ENCODE data around the gene CELF4.
"Not testable (repeated sequence)": the region's sequence is repeated elsewhere in the genome, so short reads cannot be mapped to it uniquely, and the experiment has no call there.

Gene CELF4

DNA sequence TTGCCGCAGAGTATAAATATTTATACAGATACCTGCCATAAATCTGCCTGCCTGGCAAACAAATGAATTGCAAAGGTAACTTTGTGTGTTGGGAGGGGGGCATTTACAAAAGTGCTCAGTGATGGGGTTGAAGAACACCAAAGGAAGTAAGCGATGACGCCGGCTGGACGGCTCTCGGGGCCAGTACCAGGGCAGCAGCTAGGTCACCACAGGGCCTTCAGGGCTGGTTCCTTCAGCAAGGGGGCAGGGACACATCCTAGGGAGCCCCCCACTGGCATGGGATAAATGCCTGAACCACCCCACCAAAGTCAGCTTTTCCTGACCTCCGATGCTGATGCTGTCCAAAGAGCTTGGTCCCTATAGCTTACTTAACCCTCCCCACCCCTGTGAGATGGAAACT, 190.4 kb downstream of the CELF4 start:
- no peak for DNase-seq

DNA sequence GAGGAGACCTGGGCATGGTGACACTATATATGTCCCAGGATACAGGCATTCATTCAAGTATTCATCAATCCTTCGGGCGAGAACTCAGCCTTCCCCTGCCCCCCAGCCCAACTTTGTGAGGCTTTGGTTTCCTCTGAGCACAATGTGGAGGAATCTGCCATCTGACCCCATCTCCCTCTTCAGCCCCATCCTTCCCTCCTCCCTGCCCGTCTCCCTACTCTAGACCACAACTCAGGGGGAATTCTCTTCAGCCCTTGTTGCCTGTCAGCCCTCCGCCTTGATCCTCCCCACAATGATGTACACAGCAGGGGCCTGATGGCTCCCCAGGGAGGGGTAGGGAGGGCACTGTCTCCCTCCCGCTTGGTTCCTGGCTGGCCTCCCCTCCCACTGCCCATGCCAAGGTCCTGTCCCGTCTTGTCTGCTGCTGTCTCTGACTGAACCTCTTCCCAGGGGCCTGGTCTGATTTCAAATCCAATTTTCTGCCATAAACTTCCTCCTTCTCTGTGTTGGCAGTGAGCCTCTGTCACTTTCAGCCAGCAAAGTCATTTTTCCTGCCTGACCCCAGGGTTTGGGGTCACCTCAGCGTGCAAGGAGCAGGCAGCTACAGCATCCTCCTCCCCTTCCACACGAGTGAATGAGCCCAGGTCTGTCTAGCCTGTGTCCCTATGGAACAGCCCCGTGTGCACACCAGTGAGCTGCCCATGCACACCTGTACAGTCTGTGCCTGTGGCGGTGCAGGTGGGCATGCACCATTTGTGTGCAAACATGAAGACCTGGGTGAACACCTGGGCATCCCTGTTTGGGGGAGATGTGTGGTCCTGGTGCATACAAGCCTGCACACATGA, 197.3 kb downstream of the CELF4 start:
- no peak for DNase-seq

DNA sequence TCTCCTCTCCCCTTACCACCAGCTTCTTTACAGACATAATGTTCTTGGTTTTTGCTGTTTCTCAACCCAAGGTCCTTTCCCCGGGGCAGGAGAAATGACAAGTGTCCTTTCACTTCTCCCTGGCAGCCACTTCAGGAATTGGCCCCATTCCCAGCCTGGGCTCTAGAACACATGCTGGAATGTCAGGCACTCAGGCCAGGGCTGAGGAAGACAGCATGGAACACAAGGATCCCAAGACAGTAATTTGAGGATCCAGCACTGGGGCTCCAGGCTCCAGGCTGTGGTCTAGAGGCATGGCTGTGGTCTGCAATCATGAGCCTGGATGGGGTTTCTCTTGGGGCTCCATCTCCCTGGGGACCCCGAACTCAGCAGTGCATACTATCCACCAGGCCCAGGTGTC, 201.4 kb downstream of the CELF4 start:
- peak in 14 of 56 donors; percentile 6 to 35 (median 14) for DNase-seq

DNA sequence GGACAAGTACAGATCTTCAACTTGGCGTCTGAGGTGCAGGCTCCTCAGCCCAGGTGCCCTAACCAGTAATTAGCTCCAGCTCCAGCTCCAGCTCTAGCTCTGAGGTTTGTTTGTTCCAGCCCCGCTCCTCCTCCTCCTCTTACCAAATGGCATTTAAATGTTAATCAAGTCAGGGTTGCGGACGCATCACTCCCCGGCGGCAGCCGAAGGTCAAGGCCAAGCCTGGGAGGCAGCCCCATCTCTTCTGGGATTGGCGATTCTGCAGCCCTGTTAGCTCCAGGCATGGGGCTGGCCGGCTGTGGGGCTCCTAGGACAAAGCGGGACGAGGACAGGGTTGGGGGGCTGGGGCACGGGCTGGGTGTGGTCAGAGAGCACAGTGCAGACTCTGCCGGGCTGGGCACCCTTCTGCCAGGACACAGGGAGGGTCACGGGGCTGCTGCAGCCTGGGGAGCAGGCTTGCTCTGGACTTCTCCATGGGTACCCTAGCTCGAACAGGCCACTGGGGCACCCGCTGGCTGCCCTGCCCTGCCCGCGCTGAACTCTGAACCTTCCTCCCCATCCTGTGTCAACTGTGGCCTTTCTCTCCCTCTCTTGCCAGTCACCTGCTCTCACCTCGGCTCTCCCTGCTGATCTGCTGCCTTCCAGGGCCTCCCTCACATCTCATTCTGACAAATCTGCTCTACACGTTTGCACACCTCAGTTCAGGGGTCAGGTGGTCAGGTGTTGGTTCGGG, 203.3 kb downstream of the CELF4 start:
- no peak for DNase-seq

DNA sequence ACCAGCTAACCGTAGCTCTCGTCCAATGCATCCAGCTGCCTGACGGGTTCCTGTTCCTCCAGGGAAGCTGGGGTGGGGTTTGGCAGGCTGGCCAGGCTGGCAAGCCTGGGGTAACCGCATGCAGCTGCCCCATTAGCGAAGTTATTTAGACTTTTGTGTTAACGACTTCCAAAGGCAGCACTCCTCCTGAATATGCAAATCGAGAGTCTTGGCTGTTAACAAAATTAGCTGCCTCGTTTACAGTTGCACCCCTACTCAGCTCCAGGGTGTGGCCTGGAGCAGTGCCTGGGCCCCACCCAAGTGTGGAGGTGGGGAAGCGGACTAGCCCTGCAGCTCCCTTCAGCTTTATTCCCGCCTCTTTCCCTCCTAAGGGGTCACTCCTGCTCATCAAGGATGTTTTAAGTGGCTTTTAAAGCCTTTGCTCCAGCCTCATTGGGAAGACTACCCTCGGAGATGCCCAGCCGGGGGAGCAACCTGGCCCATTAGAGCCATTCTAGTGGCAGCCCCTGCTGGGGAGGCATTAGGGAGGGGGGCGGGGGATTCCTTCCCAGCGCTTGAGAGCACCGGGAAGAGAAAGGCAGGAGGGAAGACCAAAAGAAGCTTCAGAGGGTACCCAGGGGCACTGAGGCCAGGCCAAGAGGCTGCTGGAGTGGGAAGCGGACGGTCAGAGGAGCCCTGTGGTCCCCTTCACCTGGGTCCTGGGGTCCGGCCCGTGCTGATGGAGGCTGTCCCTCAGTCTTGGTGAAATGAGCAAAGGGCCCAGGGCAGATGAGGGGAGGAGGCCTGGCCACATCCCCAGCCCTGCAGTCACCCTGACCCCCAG, 204.1 kb downstream of the CELF4 start:
- peak in 1 of 56 donors; percentile 20 for DNase-seq

DNA sequence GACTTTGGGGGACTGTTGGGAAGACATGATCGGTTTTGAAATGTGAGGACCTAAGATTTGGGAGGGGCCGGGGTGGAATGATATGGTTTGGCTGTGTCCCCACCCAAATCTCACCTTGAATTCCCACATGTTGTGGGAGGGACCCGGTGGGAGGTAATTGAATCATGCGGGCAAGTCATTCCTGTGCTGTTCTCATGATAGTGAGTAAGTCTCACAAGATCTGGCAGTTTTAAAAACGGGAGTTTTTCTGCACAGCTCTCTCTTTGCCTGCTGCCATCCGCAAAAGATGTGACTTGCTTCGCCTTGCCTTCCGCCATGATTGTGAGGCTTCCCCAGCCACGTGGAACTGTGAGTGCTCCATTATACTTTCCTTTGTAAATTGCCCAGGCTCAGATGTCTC, 207.5 kb downstream of the CELF4 start:
- not testable (repeated sequence) for DNase-seq

DNA sequence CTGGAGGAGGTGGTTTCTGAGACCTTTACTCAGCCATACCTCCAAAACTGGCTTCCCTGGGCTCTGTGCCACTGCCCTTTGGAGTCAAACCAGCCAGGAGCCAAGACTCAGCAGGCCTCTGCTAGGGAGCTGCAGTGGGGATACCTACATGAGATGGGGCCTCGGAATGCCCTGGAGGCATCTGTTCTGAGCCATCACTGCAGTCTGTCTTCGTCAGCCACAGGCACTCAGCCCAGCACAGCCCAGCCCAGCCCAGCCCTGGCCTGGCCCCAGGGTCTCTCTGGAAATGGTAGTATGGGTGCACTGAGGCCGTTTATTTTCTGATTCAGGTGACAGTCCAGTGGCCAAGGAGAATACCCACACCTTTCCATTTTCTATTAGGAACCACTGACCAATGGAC, 209.8 kb downstream of the CELF4 start:
- DNase-seq, result no peak

DNA sequence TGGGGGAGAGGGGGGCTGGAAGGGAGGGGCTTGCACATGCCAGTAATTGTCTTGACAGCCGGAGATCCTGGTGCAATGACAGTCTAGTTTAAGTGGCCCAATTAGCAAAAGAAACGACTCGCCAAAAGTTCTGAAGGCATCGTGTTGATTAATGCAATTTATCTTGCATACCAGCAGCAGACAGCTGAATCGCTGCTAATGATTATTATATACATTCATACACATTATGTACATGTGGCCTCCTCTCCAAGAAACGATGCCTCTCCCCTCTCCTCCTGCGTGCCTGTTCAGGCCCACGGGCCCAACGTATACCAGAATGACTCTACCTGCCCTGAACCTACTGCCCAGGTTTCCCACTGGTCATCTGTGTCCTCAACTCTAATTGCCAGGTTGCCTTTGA, 214.5 kb downstream of the CELF4 start:
- no peak for DNase-seq

DNA sequence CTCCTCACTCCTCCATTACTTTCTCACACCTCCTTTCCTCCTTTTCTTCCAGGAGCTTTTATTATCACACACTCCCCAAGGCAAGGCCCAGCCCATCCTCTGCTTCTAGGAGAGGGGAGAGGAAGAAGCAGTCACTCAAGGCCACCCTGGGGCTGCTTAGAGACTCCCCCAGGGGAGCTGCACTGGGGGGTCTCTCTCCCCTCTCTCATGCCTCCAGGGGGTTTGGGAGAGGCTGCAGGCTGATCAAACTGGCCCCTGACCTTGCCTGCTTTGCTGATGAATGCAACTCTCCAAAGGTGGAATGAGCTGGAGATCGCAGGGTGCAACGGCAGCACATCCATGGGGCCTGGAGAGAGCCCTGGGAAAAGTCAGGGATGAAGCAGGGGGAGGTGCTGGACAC, 216.9 kb downstream of the CELF4 start:
- DNase-seq, result no peak

DNA sequence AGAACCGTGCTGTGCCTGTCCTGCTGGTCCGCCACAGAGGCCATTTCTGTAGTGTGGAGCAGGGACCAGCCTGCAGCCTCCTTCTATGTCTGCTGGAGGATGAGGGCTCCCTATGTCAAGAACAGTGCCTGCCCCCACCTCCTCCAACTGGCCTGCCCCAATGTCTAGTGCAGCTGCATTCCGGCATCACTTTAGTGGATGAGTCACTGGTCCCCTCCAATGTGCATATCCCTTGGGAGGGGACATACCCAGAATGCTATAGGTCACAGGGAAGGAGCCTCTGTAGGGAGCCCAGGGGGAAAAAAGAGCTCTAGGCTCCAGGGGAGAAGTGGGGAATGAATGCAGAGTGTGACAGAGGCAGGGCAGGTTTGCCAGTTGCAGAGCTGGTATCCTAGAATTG, 219.6 kb downstream of the CELF4 start:
- DNase-seq, result no peak

DNA sequence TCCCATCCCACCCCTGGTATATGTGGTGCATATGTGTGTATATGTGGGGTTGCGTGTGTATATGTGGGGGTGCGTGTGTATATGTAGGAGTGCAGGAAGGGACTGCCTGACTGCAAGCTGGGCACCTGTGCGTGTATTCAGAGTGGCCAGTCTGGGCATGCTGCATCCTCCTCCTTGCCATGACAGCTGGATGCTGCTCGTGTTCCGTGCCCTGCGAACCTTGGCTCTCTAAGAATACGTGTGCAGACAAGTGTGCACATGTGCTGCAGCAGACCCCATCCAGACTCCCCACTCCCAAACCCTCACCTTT, 222.1 kb downstream of the CELF4 start:
- DNase-seq, result peak in 11 of 56 donors; percentile 2 to 36 (median 24)

DNA sequence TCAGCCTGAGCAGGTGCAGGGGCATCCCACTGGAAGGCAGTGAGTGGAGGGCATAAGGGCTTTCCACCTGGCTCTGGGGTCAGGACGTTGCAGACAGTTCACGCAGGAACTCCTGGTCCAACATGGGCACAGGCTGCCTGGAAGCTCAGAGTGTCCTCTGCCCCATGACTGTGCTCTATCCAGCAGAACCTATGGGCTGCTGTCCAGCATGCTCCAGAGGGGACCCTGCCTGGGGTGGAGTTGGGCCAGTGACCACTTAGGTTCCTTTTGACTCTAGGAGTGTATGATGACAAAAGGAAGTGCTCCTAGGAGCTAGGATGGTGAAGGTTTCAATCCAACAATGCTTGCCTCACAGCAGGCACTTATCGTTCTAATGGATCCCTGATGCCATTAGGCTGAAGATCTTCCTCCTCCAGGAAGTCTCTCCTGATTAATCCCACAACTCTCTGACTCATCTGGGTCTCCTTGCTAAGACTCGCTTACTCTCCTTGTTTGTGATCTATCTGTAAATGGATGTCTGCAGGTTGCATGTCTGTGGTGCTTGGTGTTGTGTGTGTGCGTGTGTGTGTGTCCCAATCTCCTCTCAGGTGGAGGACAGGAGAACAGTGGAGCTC, 224.0 kb downstream of the CELF4 start:
- DNase-seq, result no peak

DNA sequence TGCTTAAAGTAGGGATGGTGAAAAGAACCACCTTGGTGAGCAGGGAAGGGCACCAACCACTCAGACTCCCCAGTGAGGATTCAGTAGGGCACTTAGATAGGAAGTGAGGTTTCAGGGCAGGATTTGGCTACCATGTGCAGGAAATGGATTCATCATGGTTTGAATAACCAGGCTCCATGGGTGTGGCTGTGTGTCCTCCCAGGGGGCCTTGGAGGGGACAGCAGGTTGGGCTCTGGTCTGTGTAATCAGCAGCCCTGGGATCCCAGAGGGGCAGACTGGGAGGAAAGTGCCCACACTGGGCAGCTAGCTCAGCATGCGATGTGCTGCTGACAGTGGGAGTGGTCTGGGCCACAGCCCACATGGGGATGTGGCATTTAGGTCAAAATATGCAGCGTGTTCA, 224.6 kb downstream of the CELF4 start:
- no peak for DNase-seq

DNA sequence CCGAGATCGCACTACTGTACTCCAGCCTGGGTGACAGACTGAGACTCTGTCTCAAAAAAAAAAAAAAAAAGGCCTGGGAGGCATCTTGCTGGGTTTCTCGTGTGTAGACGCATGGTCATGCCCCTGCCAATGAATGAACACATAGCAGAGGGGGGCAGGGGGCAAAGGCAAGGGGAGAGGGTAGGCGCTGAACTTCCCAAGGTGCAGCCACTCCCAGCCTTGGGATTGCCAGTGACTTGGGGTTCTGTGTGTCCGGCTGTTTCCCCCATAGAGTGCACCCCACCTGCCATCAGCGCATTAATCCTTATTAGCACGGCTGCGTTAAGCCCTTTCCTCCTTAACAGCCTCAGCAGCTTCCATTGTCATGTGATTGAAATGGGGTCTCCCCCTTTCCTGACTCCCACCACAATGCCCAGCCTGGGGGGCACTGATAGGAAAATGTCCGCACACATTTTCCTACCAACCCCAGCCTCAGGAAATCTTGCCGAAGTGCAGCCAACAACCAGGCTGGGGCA, 225.8 kb downstream of the CELF4 start:
- DNase-seq, result no peak

DNA sequence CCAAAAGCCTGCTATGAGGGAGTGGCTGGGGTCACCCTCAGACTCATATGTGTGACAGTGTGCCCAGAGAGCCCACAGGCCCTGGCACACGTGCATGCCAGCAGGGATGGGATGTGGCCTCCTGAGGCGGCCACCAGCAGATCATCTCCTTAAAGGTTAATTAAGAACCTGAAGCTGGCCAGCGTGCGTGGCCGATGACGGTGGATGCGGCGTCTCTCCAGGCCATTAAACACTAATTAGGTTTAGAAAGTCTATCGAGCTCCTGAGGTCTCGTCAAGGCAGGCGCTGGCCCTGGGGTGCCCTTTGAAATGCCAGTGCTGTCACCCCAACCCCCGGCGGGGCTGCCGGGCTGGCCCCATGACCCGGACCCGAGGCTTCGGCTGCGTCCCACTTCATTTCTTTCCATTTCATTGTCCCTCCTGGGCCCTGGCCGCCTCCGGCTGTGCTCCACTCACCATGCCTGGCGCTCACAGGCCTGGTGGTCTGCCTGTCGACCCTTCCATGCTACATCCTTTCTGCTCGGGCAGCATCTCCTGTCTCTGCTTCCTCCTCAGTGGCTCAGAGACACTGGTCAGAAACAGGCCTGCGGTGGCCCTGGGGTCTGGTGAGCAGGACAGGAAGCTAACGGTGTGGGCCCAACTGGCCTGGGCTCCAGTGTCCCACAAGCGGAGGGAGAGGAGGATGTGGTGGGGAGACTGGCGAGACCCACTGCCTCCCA, 228.9 kb downstream of the CELF4 start:
- DNase-seq, result no peak

DNA sequence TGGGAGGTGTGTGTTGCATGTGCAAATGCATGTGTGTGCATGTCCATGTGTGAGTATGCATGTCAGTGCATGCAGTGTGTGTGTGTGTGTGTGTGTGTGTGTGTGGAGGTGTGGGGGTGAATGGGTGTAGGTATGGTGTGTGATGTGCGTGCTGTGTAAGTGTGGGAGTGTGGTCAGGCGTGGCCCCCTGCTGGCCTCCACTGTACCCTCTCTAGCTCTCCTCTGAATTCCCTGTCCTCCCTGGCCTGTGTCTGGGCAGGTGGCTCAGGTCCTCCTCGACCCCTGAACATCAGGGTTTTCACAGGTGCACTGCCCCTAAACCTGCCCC, 230.2 kb downstream of the CELF4 start:
- DNase-seq, result no peak

DNA sequence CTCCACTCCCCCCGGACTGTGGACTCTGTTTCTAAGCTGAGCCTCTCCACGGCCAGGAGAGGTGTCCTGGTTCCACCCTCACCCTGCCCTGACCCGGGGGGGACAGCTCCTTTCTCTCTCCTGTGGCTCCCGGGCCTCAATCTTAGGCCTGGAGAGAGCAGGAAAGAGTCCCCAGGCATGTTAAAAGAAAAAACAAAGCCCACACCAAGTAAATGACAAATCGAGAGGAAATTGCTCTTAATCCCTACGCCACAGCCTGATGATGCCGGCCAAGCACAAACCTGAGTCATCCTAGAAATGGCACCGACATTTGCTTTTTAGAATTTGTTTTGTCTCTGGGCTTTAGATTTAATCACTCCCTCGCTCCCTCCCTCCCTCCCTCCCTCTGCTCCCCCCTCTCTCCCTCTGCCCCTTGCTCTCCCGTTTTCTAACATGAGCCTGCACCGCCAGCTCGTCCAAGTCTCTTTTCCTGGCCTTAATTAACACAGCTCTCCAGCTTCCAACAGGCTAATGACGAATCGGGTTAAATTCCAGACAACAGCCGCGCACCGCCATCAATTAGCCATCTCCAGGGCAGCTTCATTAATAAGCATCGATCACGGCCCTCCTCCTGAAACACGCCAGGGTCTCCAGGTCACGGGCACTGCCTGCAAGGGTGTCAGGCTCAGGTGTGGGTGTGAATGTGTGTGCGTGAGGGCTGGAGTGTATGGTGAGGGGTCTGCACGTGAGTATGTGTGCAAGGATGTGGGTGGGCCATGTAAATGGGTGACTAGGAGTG, 230.8 kb downstream of the CELF4 start:
- DNase-seq, result peak in 15 of 56 donors; percentile 7 to 50 (median 26)

DNA sequence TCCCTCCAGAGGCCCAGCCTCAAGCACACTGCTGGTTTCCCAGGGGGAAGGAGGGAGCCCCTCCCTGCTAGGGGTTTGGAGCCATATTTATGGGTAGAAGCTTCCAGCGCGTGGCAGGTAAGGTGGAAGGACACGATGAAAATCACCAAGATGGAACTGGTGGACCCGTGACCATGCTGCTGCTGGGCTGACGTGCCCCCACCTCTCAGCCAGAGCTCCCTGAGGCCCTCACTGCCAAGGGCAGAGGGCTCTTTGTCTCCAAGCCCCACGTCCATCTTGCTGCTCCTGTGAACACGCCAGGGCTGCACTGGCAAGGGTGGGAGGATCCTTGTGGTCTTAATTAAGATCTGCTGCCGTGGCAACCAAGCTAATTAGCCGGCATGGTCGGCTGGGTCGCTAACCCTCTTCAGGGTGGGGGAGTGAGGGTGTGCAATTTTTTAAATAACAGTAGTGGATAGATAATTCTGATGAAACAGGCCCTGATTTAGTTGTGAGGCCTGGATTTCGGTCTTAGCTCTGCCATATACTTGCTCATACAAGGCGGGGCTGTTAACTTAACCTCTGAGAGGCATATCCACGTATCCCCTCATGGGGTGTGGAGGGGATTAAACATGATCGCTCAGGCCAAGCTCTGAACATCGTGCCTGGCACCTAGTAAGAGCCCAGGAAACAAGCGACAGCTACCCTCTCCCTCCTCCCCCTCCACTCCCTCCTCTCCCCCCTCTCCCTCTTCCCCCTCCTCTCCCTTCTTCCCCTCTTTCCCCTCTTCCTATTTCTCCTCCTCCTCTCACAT, 232.8 kb downstream of the CELF4 start:
- peak in 4 of 56 donors; percentile 11 to 27 (median 18) for DNase-seq

DNA sequence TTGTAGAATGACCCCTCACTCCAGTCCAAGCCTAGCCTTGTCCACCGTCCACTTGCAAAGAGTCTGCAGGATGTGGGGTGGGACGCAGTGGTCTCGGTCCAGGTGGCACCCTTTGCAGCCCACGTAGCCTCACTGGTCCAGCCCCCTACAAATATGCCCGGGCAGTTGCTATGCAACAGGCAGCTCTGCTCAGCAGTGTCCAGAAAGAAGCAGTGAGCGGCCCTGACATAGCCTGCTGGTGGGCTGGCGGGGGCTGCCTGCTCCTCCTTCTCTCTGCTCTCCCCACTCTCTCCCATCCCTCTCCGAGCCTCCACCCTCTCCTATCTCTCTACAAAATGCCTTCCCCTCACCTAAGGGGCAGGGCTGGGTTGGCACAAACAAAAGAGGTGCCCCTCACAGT, 233.4 kb downstream of the CELF4 start:
- DNase-seq, result no peak

All from amygdala (tissue), 56 donors.